GM18511 (cell line): ENCODE measurements around the gene SUMF2.
"Not testable (repeated sequence)": the region's sequence is repeated elsewhere in the genome, so short reads cannot be mapped to it uniquely, and the experiment has no call there.

ENCODE experiments used
- ATAC-seq: cut with Tn5 transposase; IDR thresholded peaks from one replicate; pipeline ENCODE4 v1.9.1; 2021; ENCODE audit warnings: mild to moderate bottlenecking, moderate library complexity; ENCODE audit not compliant: unreplicated experiment

Gene SUMF2

DNA sequence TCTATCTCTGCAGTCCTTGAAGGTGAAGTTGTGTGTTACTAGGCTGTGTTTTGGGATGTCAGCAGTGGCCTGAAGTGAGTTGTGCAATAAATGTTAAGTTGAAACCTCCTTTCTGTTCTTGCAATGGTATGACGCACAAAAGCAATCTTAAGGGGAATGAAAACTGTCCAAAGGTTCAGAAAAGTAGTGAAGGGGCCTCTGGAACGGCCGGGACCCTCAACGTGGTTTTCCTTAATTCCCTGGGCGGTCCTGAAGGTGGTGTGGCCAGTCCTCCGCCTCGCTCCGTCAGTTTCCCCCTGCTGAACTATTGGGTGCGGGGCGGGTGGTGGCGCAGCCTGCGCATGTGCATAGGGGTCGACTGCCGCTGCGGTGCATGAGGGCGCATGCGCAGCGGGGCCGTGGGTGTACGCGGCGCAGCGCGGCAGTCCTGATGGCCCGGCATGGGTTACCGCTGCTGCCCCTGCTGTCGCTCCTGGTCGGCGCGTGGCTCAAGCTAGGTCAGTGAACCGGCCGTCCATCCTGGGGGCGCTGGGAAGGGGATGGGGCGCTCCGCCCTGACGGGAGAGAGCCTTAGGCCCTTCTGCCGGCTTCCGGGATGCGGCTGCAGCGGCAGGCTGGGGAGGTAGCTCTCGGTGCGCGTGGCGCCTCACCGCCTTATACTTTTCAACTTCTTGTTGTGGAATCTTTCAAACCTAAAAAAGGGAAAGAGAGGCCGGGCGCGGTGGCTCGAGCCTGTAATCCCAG lies at the start of gene SUMF2:
TSS of gene SUMF2 (plus strand) at position 405 of the 744 bp plus-strand sequence. CDS start at position 431, 26 bp downstream.
- ATAC-seq = peak; percentile 90

GRCh38 chr7:56017015-56017414 lies 47.1 kb upstream of the SUMF2 start:
- ATAC-seq = not testable (repeated sequence)

DNA sequence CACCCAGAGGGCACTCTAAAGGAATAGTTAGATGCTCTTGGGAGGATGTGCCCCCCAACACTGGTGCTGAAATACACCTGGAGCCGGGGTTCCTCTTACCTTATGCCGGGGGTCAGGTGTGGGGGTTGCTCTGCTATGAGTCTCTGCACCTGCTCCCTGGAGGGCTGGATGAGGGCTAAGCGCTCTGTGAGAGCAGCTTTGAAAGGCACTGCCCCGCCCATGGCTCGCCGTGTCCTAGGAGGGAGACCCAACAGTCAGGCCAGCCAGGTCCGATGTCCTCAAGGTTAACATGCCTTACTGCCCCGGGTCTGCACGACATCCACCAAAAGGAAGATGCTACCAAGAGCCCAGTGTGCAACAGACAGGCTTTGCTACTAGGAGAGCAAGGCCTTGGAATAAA lies 44.6 kb upstream of the SUMF2 start:
- ATAC-seq = no peak

DNA sequence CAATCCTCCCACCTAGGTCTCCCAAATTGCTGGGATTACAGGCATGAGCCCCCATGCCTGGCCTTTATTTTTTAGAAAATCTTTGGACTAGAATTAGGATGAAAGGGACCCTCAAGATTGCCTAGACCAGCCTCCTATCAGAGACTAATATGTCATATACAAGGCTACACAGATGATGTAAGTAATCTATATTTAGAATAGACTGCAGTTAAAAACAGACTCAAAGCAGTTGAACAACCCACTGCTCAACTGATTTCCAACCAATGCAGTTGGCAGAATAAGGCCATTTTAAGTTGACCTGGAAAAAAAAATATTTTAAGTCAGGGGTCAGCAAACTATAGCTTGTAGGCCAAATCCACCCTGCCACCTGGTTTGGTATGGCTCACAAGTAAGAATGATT lies 40.6 kb upstream of the SUMF2 start:
- ATAC-seq = no peak

GRCh38 chr7:56026538-56026937 lies 37.5 kb upstream of the SUMF2 start:
- no peak for ATAC-seq

DNA sequence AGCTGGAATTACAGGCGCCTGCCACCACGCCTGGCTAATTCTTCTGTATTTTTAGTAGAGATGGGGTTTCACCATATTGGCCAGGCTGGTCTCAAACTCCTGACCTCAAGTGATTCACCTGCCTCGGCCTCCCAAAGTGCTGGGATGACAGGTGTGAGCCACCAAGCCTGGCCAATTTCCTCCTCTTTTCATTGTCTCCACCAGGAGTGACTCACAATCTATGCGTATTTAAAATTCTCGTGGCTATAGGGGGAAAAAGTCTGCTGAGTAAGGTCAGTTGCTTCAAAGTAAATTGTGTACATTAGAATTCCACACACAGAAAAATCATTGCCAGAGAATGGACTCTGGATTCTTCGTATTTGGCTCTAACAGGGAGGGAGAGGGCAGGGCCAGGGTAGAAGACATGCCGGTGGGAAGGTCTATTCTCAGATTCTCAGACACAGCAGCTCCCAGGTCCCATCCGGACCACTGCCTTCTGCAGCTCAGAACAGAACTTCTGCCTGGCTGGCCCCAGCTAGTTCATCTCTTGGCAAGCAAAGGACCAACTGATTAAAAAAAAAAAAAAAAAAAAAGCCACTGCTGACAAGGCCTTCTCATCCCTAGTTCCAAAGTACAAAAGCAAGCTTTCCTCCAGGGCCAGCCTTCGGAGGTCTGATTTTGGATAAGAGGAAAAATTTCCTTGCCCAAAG lies 35.0 kb upstream of the SUMF2 start:
- ATAC-seq = no peak

DNA sequence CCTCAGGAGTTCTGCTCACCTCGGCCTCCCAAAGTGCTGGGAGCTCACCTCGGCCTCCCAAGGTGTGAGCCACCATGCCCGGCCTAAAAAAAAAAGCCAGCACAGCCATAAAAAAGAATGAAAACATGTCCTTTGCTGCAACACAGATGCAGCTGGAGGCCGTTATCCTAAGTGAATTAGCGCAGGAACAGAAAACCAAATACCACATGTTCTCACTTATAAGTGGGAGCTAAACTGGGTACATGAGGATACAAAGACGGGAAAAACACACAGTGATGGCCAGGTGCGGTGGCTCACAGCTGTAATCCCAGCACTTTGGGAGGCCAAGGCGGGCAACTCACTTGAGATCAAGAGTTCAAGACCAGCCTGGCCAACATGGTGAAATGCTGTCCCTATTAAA lies 33.7 kb upstream of the SUMF2 start:
- no peak for ATAC-seq

- ATAC-seq = not testable (repeated sequence)
Measured at GRCh38 chr7:56031556-56031955, 32.5 kb upstream of the SUMF2 start.

GRCh38 chr7:56032578-56032977 lies 31.5 kb upstream of the SUMF2 start:
- ATAC-seq = not testable (repeated sequence)

- ATAC-seq = peak; percentile 98
Measured at GRCh38 chr7:56033671-56034432, 30.2 kb upstream of the SUMF2 start.

DNA sequence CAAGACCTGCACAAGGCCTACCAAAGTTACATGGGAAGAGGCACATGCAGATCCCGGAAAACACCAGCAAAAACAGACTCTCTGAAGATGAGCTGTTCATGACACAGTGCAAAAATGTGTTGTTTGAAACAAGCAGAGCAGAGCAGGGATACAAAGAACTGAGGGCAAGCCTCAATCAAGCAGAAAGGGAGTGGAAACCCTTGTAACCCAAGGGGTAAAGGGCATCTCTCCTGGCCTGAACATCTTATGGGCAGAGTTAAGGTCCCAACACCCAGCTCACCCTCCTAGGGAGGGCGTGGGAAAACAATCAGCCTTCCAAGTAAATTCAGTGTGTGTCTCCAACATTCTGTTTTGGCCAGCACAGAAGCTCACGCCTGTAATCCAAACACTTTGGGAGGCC lies 23.4 kb upstream of the SUMF2 start:
- ATAC-seq = no peak

GRCh38 chr7:56045758-56046157 lies 18.3 kb upstream of the SUMF2 start:
- ATAC-seq = not testable (repeated sequence)

- no peak for ATAC-seq
Measured at GRCh38 chr7:56046721-56047445, 17.2 kb upstream of the SUMF2 start.

DNA sequence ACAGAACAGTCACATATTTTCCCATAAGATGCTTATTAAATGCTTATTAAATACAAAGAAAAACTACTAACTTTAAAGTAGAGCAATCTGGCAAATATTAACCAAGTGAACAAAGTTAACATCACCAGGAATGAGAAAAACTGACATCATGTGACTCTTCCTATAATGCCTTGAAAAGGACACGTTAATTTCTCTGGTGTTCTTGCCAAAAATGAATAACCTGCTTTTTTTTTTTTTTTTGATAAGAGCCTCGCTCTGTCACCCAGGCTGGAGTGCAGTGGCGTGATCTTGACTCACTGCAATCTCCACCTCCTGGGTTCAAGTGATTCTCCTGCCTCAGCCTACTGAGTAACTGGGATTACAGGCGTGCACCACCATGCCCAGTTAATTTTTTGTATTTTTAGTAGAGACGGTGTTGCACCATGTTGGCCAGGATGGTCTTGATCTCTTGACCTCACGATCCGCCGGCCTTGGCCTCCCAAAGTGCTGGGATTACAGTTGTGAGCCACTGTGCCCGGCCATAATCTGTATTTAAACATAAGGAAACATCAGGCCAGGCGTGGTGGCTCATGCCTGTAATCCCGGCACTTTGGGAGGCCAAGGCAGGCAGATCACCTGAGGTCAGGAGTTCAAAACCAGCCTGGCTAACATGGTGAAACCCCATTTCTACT lies 16.5 kb upstream of the SUMF2 start:
- not testable (repeated sequence) for ATAC-seq

DNA sequence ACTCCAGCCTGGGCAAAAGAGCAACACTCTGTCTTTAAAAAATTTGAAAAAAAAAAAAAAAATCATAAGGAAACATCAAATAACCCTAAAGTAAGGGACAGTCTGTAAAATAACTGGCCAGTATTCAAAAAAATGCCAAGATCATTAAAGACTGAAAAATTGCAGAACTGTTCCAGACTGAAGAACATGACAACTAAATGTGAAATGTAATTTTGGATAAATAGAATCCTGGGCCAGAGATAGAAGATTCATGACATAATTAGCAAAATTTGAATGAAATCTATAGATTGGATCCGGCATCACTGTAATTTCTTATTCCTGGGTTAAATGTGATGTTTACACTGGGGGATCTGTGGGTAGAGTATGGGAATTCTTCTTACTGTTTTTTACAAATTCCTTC lies 15.8 kb upstream of the SUMF2 start:
- ATAC-seq = no peak

GRCh38 chr7:56048763-56049162 lies 15.3 kb upstream of the SUMF2 start:
- not testable (repeated sequence) for ATAC-seq

DNA sequence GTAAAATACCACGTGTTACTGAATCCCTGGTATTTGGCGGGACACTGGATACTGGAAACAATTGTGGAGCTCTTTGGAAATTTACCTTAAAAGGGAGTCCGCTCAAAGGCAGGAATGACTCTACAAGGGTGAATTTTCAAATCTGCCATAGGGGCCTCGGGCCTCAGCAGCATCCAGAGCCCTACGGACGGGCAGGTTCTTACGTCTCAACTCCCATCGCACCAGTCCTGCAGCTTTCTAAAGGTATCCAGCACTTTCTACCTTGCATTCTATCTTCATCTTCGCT lies 13.1 kb upstream of the SUMF2 start:
- ATAC-seq = no peak

GRCh38 chr7:56051339-56052191 lies 12.5 kb upstream of the SUMF2 start, which contains the start of the genes CCT6A and PSPH:
CCT6A (plus strand) TSS chr7:56051765; CDS start chr7:56051849, 84 bp downstream.
PSPH (minus strand) TSS chr7:56051444; CDS start chr7:56021212, 30,232 bp downstream.
- ATAC-seq = peak; percentile 94

DNA sequence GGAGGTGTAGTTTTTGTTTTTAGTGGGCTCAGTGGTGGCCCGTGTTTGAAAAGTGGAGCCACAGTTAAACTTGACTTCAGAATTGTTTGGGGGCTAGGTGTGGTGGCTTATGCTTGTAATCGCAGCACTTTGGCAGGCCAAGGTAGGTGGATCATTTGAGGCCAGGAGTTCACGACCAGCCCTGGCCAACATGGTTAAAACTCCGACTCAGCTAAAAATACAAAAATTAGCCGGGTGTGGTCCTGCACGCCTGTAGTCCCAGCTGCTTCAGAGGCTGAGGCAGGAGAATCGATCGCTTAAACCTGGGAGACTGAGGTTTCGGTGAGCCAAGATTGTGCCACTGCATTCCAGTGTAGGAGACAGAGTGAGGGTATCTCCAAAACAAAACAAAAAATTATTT lies 10.7 kb upstream of the SUMF2 start:
- ATAC-seq = no peak

- ATAC-seq = no peak
Measured at GRCh38 chr7:56053993-56054392, 10.1 kb upstream of the SUMF2 start.
